Keratinocyte (primary cell): ENCODE results near the gene AKR1C3.

ENCODE experiments used
- EZH2 ChIP-seq: IDR thresholded peaks from one replicate; pipeline ENCODE4 v1.6.1; 2012; ENCODE audit warnings: inconsistent platforms, mild to moderate bottlenecking, low read length, moderate library complexity
- TF ChIP-seq, protein P1 (sequence below), 3 experiments: IDR thresholded peaks in 1 of 3; conservative IDR thresholded peaks in 1 of 3; optimal IDR thresholded peaks in 1 of 3; 2 replicates in 2 of 3; 3 replicates in 1 of 3; pipeline versions ENCODE3 to v1.5.1; 2011; ENCODE audit warnings: low read length in 3 of 3, mild to moderate bottlenecking in 3 of 3, moderate library complexity in 2 of 3, control low read depth in 1 of 3, inconsistent platforms in 1 of 3; ENCODE audit not compliant: insufficient read depth in 2 of 3; ENCODE audit errors: extremely low read depth in 1 of 3

DNA sequence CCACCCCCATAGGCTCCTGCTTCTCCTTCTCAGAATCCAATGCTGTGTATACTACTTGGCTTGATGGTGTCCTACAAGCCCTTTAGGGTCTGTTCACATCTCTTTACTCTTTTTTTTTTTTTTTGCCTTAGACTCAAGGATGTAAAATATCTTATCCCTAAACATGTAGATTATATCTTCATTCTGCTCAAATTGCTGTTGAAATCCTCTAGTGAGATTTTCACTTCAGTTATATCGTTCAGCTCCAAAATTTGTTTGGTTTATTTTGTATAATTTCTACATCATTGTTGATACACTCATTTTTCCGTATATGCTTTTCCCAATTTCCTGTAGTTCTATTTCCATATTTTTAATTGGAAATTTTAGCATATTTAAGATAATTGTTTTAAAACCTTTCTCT is 1.8 kb upstream of the AKR1C3 start:
- TF ChIP-seq, protein P1, sequence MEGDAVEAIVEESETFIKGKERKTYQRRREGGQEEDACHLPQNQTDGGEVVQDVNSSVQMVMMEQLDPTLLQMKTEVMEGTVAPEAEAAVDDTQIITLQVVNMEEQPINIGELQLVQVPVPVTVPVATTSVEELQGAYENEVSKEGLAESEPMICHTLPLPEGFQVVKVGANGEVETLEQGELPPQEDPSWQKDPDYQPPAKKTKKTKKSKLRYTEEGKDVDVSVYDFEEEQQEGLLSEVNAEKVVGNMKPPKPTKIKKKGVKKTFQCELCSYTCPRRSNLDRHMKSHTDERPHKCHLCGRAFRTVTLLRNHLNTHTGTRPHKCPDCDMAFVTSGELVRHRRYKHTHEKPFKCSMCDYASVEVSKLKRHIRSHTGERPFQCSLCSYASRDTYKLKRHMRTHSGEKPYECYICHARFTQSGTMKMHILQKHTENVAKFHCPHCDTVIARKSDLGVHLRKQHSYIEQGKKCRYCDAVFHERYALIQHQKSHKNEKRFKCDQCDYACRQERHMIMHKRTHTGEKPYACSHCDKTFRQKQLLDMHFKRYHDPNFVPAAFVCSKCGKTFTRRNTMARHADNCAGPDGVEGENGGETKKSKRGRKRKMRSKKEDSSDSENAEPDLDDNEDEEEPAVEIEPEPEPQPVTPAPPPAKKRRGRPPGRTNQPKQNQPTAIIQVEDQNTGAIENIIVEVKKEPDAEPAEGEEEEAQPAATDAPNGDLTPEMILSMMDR (optimal IDR thresholded peaks at IDR 0.05 in 1 of 3, IDR thresholded peaks at IDR 0.05 in 1 of 3, conservative IDR thresholded peaks at IDR 0.05 in 1 of 3; ENCODE audit: extremely low read depth in 1 of 3, insufficient read depth in 2 of 3, low read length in 3 of 3): no peak
- TF ChIP-seq EZH2: no peak
